Stimulated activated CD8-positive, alpha-beta memory T cell treated with anti-CD3 and anti-CD28 coated beads, Interleukin-4, amount 100 ng/mL, for 4 hours (primary cell): ENCODE results near the gene MYO7A.

Source experiments
- DNase-seq, 2 donors: peaks; one replicate each; pipeline ENCODE4 v3.0.0-alpha.2; 2020; ENCODE audit warnings: low read depth in 2 of 2, low spot score in 1 of 2

Gene MYO7A

DNA sequence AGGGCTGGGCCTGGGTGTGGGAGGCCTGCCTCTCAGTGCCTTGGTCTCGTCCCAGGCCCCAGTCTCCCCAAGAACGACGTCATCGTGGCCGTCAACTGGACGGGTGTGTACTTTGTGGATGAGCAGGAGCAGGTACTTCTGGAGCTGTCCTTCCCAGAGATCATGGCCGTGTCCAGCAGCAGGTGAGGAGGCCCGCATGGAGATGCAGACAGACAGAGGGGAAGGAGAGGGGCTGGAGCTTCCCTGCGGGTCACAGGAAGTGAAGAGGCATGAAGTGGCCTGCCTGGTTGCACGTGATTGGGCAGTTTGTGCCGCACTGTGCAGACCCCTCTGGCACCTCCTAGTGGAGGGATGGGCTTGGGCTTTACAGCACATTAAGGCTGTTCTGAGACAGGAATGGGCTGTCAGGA is 70.4 kb downstream of the MYO7A start:
- no peak for DNase-seq

DNA sequence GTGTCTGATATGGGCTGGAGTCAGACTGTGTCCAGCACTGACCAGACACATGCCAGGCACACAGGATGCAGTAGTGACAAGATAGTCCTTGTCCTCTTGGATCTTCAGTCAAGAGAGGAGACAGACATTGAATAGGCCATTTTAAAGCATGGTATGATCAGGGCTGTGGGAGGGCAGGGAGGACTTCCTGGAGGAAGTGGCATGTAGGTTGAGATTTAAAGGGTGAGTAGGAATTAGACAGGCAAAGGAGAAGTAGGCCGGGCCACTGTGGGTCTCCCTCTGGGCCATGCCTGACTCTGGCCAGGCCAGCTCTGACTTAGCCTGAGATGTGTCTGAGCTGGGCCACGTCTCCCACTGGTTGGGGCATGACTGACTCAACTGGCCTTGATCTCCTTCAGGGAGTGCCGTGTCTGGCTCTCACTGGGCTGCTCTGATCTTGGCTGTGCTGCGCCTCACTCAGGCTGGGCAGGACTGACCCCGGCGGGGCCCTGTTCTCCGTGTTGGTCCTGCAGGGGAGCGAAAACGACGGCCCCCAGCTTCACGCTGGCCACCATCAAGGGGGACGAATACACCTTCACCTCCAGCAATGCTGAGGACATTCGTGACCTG is 71.2 kb downstream of the MYO7A start:
- no peak for DNase-seq

GRCh38 chr11:77200351-77201268 is 72.6 kb downstream of the MYO7A start:
- no peak for DNase-seq

- no peak for DNase-seq
These were observed 73.3 kb downstream of the MYO7A start for GRCh38 chr11:77201370-77201769.

DNA sequence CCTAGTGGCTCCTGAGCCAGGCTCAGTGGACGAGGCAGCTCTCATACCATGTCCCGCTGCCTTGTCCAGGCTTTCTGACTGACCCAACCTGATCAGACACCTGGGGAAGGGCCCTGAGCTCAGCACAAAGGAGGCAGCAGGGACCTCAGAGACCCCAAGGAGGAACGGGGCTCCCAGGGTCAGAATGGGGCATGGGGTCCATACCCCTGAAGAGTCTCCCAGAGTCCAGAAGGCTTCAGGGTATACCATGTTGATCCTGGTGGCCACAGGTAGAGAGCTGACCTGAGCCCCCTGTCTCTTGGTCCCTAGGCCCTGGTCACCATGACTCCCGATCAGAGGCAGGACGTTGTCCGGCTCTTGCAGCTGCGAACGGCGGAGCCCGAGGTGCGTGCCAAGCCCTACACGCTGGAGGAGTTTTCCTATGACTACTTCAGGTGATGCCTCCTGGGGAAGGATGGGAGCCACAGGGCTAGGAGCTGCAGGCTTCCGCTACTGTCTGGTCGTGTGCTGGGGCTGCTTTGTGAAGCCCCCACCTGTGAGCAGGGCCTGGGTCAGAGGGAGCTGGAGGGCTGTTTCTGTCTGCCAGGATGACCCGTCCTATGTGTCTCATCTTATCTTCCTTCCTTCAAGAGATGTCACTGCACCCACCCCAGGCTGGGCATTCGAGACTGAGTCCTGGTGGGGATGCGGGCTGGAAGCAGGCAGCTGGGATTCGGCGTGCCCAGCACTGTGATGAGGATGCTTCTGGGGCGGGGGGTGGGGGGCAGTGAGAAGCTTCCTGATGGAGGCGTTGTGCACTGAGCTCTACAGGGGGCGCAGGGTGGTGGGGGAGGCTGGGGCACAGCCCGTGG is 74.2 kb downstream of the MYO7A start:
- no peak for DNase-seq

- DNase-seq = no peak
These were observed 75.2 kb downstream of the MYO7A start for GRCh38 chr11:77202941-77203900.

DNA sequence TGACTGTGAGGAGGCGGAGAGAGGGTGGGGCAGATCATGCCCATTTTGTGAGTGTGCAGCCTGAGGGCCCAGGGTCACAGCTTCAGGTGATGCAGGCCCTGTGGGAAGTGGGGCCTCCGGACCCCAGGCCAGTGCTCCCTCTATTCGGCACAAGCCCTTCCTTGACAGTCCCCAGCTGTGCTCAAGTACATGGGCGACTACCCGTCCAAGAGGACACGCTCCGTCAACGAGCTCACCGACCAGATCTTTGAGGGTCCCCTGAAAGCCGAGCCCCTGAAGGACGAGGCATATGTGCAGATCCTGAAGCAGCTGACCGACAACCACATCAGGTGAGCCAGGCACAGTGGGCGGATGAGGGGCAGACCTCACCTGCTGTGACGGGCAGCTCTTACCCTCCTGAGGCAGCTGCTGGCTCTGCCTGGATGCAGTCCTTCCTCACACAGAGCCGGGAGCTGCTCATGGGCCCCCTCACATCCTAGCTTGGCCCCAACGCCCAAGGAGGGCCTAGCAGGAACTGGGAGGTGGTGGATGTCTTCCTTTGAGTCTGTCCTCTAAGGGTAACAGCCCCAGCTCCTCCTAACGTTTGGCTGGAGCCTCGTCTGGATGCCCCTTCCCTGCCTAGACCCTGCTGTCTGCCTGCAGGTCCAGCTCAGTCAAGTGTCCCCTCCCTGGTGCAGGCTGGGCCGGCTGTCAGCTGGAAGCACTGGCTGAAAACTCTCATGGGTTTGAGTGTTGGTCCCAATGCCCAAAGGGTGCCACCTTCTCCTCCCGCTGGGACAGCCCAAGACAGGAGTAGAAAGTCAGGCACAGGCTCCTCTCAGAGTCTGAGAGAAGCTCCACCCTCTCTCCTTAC is 76.1 kb downstream of the MYO7A start:
- no peak for DNase-seq

DNA sequence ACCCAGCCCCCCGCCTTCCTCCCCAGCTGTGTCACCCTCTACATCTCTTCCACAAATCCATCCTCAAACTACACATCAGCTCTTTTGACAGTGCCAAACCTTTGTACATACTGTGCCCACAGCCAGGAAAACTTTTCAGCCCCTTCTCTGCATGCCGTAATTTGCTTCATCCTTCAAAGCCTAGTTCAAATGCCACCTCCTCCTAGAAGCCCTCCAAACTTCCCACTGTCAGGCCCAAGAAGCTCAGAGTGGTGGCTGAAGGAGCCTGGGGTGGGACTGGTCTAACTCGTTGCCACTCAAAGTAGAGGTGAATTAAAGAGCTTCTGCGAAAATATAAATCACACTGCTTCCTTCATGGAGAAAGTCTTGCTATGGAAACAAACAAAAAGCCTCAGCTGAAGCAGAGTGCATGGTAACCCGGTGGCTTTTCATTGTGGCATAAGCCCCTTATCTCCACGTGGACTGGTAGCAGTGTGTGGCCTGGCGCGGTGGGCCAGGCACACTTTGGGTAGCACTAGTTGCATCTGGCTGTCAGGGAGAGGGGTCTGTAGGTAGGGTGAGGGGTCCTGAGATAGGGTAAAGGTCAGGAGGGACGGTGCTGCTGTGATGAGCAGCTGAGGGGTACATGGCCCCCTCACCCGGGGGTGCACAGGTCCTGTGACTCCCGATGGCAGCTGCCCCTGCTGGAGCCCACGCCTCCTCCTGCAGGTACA is 76.9 kb downstream of the MYO7A start:
- no peak for DNase-seq

GRCh38 chr11:77205467-77206263 is 77.6 kb downstream of the MYO7A start:
- no peak for DNase-seq

DNA sequence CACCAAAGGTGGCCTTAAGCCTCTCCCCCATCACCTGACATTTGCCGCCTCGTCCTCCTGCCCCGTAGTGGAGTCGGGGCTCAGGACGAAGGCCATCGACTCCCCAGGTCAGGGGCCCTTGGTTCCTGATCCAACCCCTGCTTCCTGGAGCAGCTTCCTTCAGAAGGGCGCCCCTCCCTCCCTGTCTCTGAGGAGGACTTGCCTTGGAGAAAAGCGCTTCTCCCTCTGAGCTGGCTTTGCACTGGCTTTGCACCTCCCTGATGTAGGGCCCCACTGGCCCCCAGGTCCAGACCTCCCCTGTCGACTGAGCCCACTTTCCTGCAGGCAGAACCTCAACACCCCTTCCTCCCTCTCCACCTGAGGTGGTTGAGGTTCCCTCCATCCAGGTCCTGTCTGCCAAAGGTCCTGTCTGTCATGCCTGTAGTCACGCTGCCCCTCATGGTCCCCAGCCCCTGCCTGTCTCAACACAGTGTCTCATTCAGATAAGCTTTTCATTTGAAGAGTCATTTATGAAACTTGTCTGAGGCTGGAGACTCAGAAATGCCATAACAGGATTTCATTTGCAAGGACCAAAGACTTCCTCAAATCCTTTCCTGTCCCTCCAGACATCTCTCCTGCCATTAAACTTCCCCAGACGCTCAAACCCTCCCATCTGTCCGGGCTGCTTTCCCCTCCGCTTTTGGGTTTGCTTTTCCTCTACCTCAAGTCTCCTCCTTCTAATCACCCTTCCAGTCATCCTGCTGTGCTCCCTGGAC is 78.4 kb downstream of the MYO7A start:
- DNase-seq = no peak

GRCh38 chr11:77207019-77207485 is 79.0 kb downstream of the MYO7A start:
- DNase-seq = no peak

DNA sequence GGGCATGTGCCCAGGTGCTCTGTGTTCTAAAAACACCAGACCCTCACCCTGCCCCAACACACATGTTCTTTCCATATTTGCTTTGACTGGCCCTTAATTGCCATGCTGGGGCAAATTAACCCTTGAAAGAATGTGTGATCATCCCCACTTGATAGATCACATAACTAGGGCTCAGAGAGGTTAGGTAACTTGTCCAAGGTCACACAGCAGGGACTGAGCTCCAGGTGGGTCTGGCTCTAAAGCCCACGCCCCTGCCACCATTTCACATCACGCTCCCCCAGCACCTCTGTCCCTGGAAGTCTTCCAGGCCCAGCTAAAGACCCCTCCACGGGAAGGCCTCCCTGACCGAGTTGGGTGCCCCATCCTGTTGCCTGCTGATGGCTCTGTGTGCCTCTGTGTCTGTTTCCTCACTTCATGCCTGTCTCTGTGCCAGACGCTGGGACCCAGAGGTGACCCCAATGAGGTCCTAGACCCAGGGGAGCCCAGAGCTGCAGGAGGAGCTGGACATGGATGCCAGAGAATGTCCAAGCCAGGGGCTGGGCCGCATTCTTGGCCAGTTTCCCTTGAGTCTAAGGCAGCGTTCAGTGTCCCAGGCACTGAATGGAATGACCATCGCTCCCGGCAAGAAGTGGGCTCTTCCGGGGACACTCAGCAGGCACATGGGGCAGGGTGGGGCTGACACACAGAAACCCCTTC is 79.7 kb downstream of the MYO7A start:
- DNase-seq = no peak

- no peak for DNase-seq
These were observed 80.5 kb downstream of the MYO7A start for GRCh38 chr11:77208535-77208934.

DNA sequence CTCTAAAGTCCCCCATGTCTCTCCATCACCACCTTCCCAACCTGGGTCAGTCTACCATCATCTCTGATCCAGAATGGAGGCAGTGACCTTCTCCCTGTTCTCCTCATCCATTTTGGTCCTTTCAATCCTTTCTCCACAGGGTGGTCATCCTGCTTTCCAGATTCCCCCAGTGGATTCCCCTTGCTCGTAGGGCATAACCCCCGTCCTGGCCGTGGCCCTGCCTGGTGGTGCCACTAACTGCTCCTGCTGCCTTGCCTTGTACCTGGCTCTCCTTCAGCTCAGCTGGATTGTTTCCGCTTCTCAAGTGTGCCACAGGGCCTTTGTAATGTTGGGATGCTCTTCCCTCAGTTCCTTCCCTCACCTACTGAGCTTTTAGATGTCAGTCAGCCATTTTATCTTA is 81.6 kb downstream of the MYO7A start:
- DNase-seq = no peak

GRCh38 chr11:77211040-77211451 is 83.0 kb downstream of the MYO7A start:
- no peak for DNase-seq

- DNase-seq = no peak
These were observed 83.7 kb downstream of the MYO7A start for GRCh38 chr11:77211594-77212251.
